Neutrophil (primary cell): ENCODE data around the gene SPATA1.
"Not testable (repeated sequence)": the region's sequence is repeated elsewhere in the genome, so short reads cannot be mapped to it uniquely, and the experiment has no call there.

Experiments
- H3K27ac ChIP-seq: fragments of 200-600 bp; sonication (generic); 2 replicates; pipeline ENCODE4 v1.5.1; 2016; ENCODE audit warnings: mild to moderate bottlenecking, moderate library complexity
- H3K27me3 ChIP-seq: fragments of 200-600 bp; sonication (generic); 2 replicates; pipeline ENCODE4 v1.6.0; 2016; ENCODE audit warnings: mild to moderate bottlenecking
- H3K36me3 ChIP-seq: fragments of 200-600 bp; sonication (generic); 2 replicates; pipeline ENCODE4 v1.5.1; 2017
- H3K4me1 ChIP-seq, 2 experiments: fragments of 200-600 bp in 1 of 2; sonication (generic) in 1 of 2; 1 replicate in 1 of 2; 2 replicates in 1 of 2; pipeline versions ENCODE4 v1.5.1 to v1.6.1; 2013 to 2016; ENCODE audit warnings: low read depth in 1 of 2, low read length in 1 of 2, mild to moderate bottlenecking in 1 of 2, moderate library complexity in 1 of 2; ENCODE audit not compliant: control insufficient read depth in 1 of 2, insufficient read depth in 1 of 2
- H3K4me3 ChIP-seq, 2 experiments: fragments of 200-600 bp in 1 of 2; sonication (generic) in 1 of 2; 1 replicate in 1 of 2; 2 replicates in 1 of 2; pipeline ENCODE4 v1.5.1; 2013 to 2016; ENCODE audit warnings: low read depth in 1 of 2, low read length in 1 of 2, mild to moderate bottlenecking in 1 of 2, moderate library complexity in 1 of 2
- H3K9me3 ChIP-seq: fragments of 200-600 bp; sonication (generic); 2 replicates; pipeline ENCODE4 v1.5.1; 2016
- CTCF ChIP-seq: fragments of 200-600 bp; sonication (generic); IDR thresholded peaks from 2 replicates; pipeline ENCODE4 v1.5.1; 2016; ENCODE audit warnings: antibody characterized with exemption

SPATA1 gene

GRCh38 chr1:84505493-84506001 lies 639 bp upstream of the SPATA1 start:
- H3K4me1 ChIP-seq = peaks cover 33 to 39% of the 10 kb centered on the region in 2 experiments
- peak overlapping the region; percentile 82 to 94 for H3K4me3 ChIP-seq
- H3K27ac ChIP-seq = peak overlapping the region; percentile 98
- H3K27me3 ChIP-seq = no peaks in the 10 kb centered on the region
- H3K36me3 ChIP-seq = peaks cover 15% of the 10 kb centered on the region
- no peaks in the 10 kb centered on the region for H3K9me3 ChIP-seq
- no peak for TF ChIP-seq CTCF

GRCh38 chr1:84506729-84507453 lies 705 bp downstream of the SPATA1 start:
- no peak for TF ChIP-seq CTCF
- Histone ChIP-seq H3K4me1 (peaks cover 33 to 39% of the 10 kb centered on the region in 2 experiments), H3K9me3 (no peaks in the 10 kb centered on the region), H3K27ac (peak overlapping the region; percentile 98), H3K4me3 (peak overlapping the region; percentile 82 to 94), H3K27me3 (no peaks in the 10 kb centered on the region), H3K36me3 (peaks cover 3% of the 10 kb centered on the region)

- not testable (repeated sequence) for H3K27me3 ChIP-seq, H3K27ac ChIP-seq, H3K36me3 ChIP-seq, H3K4me3 ChIP-seq, H3K9me3 ChIP-seq
- H3K4me1 ChIP-seq = peaks cover 33 to 34% of the 10 kb centered on the region in 2 experiments
Observed at GRCh38 chr1:84507887-84508286, 1.7 kb downstream of the SPATA1 start.

- Histone ChIP-seq H3K36me3 (peaks cover 6% of the 10 kb centered on the region), H3K27ac (no peak overlapping the region), H3K9me3 (no peaks in the 10 kb centered on the region), H3K27me3 (no peaks in the 10 kb centered on the region), H3K4me1 (peaks cover 27% of the 10 kb centered on the region in 2 experiments), H3K4me3 (no peak overlapping the region)
- no peak for TF ChIP-seq CTCF
Observed at GRCh38 chr1:84508510-84508909, 2.3 kb downstream of the SPATA1 start.

GRCh38 chr1:84509029-84509428 lies 2.8 kb downstream of the SPATA1 start:
- H3K27ac ChIP-seq = no peak overlapping the region
- TF ChIP-seq CTCF = no peak
- no peak overlapping the region for H3K4me3 ChIP-seq
- H3K9me3 ChIP-seq = no peaks in the 10 kb centered on the region
- peaks cover 6% of the 10 kb centered on the region for H3K36me3 ChIP-seq
- H3K4me1 ChIP-seq = peaks cover 21 to 22% of the 10 kb centered on the region in 2 experiments
- no peaks in the 10 kb centered on the region for H3K27me3 ChIP-seq

GRCh38 chr1:84510165-84510564 lies 4.0 kb downstream of the SPATA1 start:
- peaks cover 10 to 11% of the 10 kb centered on the region in 2 experiments for H3K4me1 ChIP-seq
- H3K4me3 ChIP-seq = no peak overlapping the region
- H3K9me3 ChIP-seq = no peaks in the 10 kb centered on the region
- H3K36me3 ChIP-seq = peaks cover 6% of the 10 kb centered on the region
- H3K27ac ChIP-seq = no peak overlapping the region
- H3K27me3 ChIP-seq = no peaks in the 10 kb centered on the region
- TF ChIP-seq CTCF = no peak
